Activated naive CD4-positive, alpha-beta T cell treated with Interleukin-2 at 50 U/mL for 16 hours (primary cell): ENCODE data around the gene ILF3.
A peak's percentile ranks its signal among the peaks of the same experiment; 100 is the strongest.

Source experiments
- DNase-seq: peaks from one replicate; pipeline ENCODE4 v3.0.0-alpha.2; 2020

Gene ILF3

GRCh38 chr19:10706990-10707389, 52.8 kb downstream of the ILF3 start:
- DNase-seq, result no peak

- no peak for DNase-seq
These were observed 53.3 kb downstream of the ILF3 start for GRCh38 chr19:10707440-10707839.

- DNase-seq, result no peak
These were observed 54.1 kb downstream of the ILF3 start for GRCh38 chr19:10708291-10708690.

- DNase-seq, result no peak
These were observed 57.9 kb downstream of the ILF3 start for GRCh38 chr19:10712045-10712444.

- no peak for DNase-seq
These were observed 58.6 kb downstream of the ILF3 start for GRCh38 chr19:10712754-10713153.

- no peak for DNase-seq
These were observed 59.2 kb downstream of the ILF3 start for GRCh38 chr19:10713317-10713716.

GRCh38 chr19:10717054-10717355, 62.9 kb downstream of the ILF3 start:
- DNase-seq, result no peak

GRCh38 chr19:10717356-10718204, 63.4 kb downstream of the ILF3 start, which contains the start of gene DNM2:
Gene DNM2 (plus strand): TSS chr19:10718079. CDS start chr19:10718243, 164 bp downstream.
- peak; percentile 97 for DNase-seq

GRCh38 chr19:10718205-10719196, 64.4 kb downstream of the ILF3 start:
- peak; percentile 64 for DNase-seq

- no peak for DNase-seq
These were observed 65.4 kb downstream of the ILF3 start for GRCh38 chr19:10719466-10719961.

- DNase-seq, result no peak
These were observed 66.5 kb downstream of the ILF3 start for GRCh38 chr19:10720607-10721125.

GRCh38 chr19:10723591-10723990, 69.4 kb downstream of the ILF3 start:
- no peak for DNase-seq

GRCh38 chr19:10724573-10725071, 70.5 kb downstream of the ILF3 start:
- no peak for DNase-seq

GRCh38 chr19:10725415-10725814, 71.3 kb downstream of the ILF3 start:
- DNase-seq, result no peak

GRCh38 chr19:10726268-10726667, 72.1 kb downstream of the ILF3 start:
- DNase-seq, result no peak

- DNase-seq, result no peak
These were observed 73.6 kb downstream of the ILF3 start for GRCh38 chr19:10727685-10728201.

GRCh38 chr19:10729411-10729810, 75.3 kb downstream of the ILF3 start:
- no peak for DNase-seq

GRCh38 chr19:10730932-10731331, 76.8 kb downstream of the ILF3 start:
- no peak for DNase-seq

- no peak for DNase-seq
These were observed 81.6 kb downstream of the ILF3 start for GRCh38 chr19:10735741-10736140.

GRCh38 chr19:10736189-10736588, 82.0 kb downstream of the ILF3 start:
- DNase-seq, result no peak

GRCh38 chr19:10736916-10737551, 82.9 kb downstream of the ILF3 start:
- no peak for DNase-seq

GRCh38 chr19:10737722-10738121, 83.6 kb downstream of the ILF3 start:
- no peak for DNase-seq
